ENCODE data around the gene EIF2B5.

EIF2B5 gene

DNA sequence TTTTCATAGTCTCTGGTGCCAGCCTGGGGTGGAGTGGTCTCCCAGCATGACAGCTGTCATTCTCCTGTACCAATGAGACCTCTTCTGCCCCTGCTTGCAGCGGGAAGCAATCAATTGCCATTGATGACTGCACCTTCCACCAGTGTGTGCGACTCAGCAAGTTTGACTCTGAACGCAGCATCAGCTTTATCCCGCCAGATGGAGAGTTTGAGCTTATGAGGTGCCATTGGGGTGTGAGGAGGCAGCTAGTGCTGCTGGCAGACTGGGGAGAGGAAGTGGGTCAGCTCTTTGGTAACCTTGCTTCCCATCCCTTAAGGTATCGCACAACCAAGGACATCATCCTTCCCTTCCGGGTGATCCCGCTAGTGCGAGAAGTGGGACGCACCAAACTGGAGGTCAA, 46.4 kb downstream of the EIF2B5 start:
- TF ChIP-seq, protein P1, sequence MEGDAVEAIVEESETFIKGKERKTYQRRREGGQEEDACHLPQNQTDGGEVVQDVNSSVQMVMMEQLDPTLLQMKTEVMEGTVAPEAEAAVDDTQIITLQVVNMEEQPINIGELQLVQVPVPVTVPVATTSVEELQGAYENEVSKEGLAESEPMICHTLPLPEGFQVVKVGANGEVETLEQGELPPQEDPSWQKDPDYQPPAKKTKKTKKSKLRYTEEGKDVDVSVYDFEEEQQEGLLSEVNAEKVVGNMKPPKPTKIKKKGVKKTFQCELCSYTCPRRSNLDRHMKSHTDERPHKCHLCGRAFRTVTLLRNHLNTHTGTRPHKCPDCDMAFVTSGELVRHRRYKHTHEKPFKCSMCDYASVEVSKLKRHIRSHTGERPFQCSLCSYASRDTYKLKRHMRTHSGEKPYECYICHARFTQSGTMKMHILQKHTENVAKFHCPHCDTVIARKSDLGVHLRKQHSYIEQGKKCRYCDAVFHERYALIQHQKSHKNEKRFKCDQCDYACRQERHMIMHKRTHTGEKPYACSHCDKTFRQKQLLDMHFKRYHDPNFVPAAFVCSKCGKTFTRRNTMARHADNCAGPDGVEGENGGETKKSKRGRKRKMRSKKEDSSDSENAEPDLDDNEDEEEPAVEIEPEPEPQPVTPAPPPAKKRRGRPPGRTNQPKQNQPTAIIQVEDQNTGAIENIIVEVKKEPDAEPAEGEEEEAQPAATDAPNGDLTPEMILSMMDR (conservative IDR thresholded peaks at IDR 0.05; ENCODE audit: control insufficient read depth, insufficient read depth, low read depth, low read length), result no peak
- DNase-seq (ENCODE audit: low read depth), result no peak
- H3K4me3 ChIP-seq (ENCODE audit: control insufficient read depth, low read depth, low read length), result no peak overlapping the region

DNA sequence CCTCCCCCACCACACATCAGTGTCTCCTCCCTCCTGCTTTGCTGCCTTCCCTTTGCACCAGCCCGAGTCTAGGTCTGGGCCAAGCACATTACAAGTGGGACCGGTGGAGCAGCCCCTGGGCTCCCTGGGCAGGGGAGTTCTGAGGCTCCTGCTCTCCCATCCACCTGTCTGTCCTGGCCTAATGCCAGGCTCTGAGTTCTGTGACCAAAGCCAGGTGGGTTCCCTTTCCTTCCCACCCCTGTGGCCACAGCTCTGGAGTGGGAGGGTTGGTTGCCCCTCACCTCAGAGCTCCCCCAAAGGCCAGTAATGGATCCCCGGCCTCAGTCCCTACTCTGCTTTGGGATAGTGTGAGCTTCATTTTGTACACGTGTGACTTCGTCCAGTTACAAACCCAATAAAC, 48.5 kb downstream of the EIF2B5 start:
- no peak for DNase-seq (ENCODE audit: low read depth)
- no peak overlapping the region for H3K4me3 ChIP-seq (ENCODE audit: control insufficient read depth, low read depth, low read length)
- TF ChIP-seq, protein P1 (conservative IDR thresholded peaks at IDR 0.05; ENCODE audit: control insufficient read depth, insufficient read depth, low read depth, low read length), result no peak

DNA sequence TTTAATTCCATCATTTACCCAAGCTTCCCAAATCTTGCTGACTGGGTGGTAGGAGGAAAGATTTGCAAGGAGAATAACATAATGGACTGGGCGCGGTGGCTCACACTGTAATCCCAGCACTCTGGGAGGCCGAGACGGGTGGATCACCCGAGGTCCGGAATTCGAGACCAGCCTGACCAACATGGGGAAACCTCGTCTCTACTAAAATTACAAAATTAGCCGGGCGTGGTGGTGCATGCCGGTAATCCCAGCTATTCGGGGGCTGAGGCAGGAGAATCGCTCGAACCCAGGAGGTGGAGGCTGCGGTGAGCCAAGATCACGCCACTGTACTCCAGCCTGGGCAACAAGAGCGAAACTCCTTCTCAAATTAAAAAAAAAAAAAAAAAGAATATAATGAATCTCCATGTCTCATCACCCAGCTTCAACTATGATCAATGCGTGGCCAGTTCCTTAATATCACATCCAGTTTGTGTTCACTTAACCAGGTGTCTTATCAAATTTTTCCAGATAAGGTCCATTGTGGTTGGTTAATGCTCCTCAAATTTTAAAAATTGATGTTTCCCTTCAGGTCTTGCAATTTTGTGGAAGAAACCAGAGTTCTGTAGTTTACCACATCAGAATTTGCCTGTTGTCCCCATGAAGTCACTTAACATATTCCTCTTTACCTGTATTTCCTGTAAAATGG, 49.5 kb downstream of the EIF2B5 start:
- TF ChIP-seq, protein P1 (conservative IDR thresholded peaks at IDR 0.05; ENCODE audit: control insufficient read depth, insufficient read depth, low read depth, low read length), result no peak
- no peak for DNase-seq (ENCODE audit: low read depth)
- H3K4me3 ChIP-seq (ENCODE audit: control insufficient read depth, low read depth, low read length), result no peak overlapping the region

DNA sequence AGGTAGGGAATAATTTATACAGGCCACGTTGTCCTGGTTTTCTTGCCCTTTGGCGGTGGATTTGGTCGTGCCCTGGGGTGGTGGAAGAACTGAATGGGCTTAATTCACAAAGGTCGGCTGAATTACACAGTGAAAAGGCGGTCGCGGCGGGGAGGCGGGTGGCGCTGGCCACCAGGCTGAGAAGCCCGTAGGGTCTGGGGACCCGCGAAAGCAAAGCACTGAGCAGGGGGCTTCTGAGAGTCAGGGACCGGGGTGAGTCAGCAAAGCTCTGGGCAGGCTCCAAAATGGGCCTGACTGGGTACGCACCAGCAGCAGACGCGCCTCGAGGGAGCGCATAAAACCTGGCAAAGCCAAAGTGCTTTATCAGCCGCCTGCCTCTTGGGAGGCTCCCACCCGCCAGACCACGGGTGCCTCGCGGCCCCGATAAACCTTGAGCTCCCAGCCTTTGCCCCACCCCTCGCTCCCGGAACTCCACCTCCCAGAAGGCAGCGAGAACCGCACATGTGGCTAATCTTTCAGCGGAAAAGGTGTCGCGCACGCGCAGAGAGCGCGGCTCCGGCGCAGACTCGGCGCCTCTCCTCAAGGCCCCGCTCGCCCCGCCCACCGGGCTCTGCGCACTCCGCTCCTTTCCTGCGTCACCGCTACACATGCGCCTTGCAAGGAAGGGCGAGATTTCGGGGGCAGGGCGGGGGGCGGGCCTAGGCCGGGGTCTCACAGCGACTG, 50.5 kb downstream of the EIF2B5 start:
- H3K4me3 ChIP-seq (ENCODE audit: control insufficient read depth, low read depth, low read length), result peak overlapping the region; percentile 98
- TF ChIP-seq, protein P1 (conservative IDR thresholded peaks at IDR 0.05; ENCODE audit: control insufficient read depth, insufficient read depth, low read depth, low read length), result no peak
- peak; percentile 97 for DNase-seq (ENCODE audit: low read depth)

DNA sequence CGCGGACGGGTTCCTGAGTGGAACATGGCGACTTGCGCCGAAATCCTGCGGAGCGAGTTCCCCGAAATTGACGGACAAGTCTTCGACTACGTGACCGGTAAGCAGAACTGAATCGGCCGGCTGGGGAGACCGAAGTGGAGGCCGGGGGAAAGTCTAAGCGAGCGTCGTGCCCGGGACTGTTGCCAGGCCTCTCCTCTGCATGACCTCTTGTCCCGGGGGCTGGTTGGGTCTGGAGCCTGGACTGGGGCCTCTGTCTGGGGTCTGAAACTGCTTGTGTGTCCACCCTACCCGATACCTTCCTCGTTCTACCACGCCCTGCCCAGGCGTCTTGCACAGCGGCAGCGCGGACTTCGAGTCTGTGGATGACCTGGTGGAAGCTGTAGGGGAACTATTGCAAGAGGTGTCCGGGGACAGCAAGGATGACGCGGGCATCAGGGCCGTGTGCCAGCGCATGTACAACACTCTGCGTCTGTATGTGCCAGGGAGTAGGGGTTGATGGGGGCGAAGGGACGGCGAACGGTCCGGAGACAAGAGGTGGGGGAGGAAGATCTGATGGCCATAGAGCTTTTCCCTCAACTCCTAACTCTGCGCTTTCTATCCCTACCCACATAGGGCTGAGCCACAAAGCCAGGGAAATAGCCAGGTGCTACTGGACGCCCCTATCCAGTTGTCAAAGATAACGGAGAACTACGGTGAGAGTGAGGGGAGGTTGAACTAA, 51.2 kb downstream of the EIF2B5 start, which contains the start of gene ABCF3:
Gene ABCF3 (plus strand): TSS at position 16 of the 718 bp plus-strand sequence. CDS start 9 bp downstream, at position 25.
- peak within 1 kb of the TSS; percentile 98 for H3K4me3 ChIP-seq (ENCODE audit: control insufficient read depth, low read depth, low read length)
- peak; percentile 70 for DNase-seq (ENCODE audit: low read depth)
- TF ChIP-seq, protein P1 (conservative IDR thresholded peaks at IDR 0.05; ENCODE audit: control insufficient read depth, insufficient read depth, low read depth, low read length), result no peak

DNA sequence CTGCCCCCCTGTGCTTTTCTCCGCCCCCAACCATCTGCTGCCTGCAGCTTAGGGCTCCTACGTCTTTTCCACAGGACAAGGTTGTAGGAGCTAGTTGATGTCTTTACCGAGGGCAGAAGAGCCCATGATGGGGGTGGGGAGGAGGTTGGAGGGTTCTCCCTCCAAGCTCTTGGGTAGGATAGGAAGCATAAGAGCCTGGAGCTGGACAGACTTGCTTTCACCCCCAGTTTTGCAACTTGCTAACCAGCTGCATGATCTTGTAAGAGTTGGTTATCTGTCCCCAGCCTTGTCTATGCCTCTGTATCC, 51.7 kb downstream of the EIF2B5 start:
- peak overlapping the region; percentile 98 for H3K4me3 ChIP-seq (ENCODE audit: control insufficient read depth, low read depth, low read length)
- TF ChIP-seq, protein P1 (conservative IDR thresholded peaks at IDR 0.05; ENCODE audit: control insufficient read depth, insufficient read depth, low read depth, low read length), result no peak
- no peak for DNase-seq (ENCODE audit: low read depth)
